IPS-20b (cell line): ENCODE measurements around the gene LKAAEAR1.
A peak's percentile ranks its signal among the peaks of the same experiment; 100 is the strongest.

Source experiments
- H3K27ac ChIP-seq: one replicate; pipeline ENCODE4 v1.5.1; 2013; ENCODE audit warnings: low read length
- H3K27me3 ChIP-seq: 2 replicates; pipeline ENCODE4 v1.6.1; 2013; ENCODE audit warnings: mild to moderate bottlenecking, low read length, inconsistent platforms; ENCODE audit not compliant: insufficient read depth
- H3K36me3 ChIP-seq: 2 replicates; pipeline ENCODE4 v1.6.1; 2013; ENCODE audit warnings: low read depth, mild to moderate bottlenecking, inconsistent platforms, low read length, moderate library complexity; ENCODE audit not compliant: insufficient read depth
- H3K4me1 ChIP-seq: 2 replicates; pipeline ENCODE4 v1.6.1; 2013; ENCODE audit warnings: mild to moderate bottlenecking, control low read depth, inconsistent platforms, low read length, moderate library complexity; ENCODE audit not compliant: insufficient read depth
- H3K4me3 ChIP-seq: 2 replicates; pipeline ENCODE4 v1.5.1; 2013; ENCODE audit warnings: mild to moderate bottlenecking, low read length, inconsistent platforms
- H3K9ac ChIP-seq: 2 replicates; pipeline ENCODE4 v1.6.1; 2013; ENCODE audit warnings: low read depth, mild to moderate bottlenecking, inconsistent platforms, low read length, moderate library complexity
- H3K9me3 ChIP-seq: 2 replicates; pipeline ENCODE4 v1.6.1; 2013; ENCODE audit warnings: mild to moderate bottlenecking, low read depth, low read length, inconsistent platforms; ENCODE audit not compliant: insufficient read depth

LKAAEAR1 gene

GRCh38 chr20:64108731-64109681 is 24.8 kb upstream of the LKAAEAR1 start:
- Histone ChIP-seq H3K27me3 (no peaks in the 10 kb centered on the region; the same call in 1 of the 2 replicates), H3K9me3 (no peaks in the 10 kb centered on the region), H3K9ac (no peak overlapping the region)

GRCh38 chr20:64107736-64108457 is 23.7 kb upstream of the LKAAEAR1 start:
- H3K4me3 ChIP-seq, result no peak overlapping the region
- no peaks in the 10 kb centered on the region for H3K36me3 ChIP-seq
- no peaks in the 10 kb centered on the region for H3K4me1 ChIP-seq
- peaks cover 11% of the 10 kb centered on the region for H3K27me3 ChIP-seq
- H3K9ac ChIP-seq, result no peak overlapping the region
- no peak overlapping the region for H3K27ac ChIP-seq
- H3K9me3 ChIP-seq, result no peaks in the 10 kb centered on the region

More at GRCh38 chr20:64108731-64109681, 24.8 kb upstream of the LKAAEAR1 start:
- Histone ChIP-seq H3K27ac (no peak overlapping the region), H3K4me3 (no peak overlapping the region), H3K4me1 (no peaks in the 10 kb centered on the region), H3K36me3 (no peaks in the 10 kb centered on the region)

GRCh38 chr20:64106981-64107735 is 23.0 kb upstream of the LKAAEAR1 start, which contains the start of gene NPBWR2:
Gene NPBWR2, minus strand, starts transcription at chr20:64107565. Its CDS starts 734 bp downstream, at chr20:64106831.
- H3K27me3 ChIP-seq, result peaks cover 15% of the 10 kb centered on the region
- H3K36me3 ChIP-seq, result no peaks in the 10 kb centered on the region
- no peak within 1 kb of the TSS for H3K27ac ChIP-seq
- no peaks in the 10 kb centered on the region for H3K9me3 ChIP-seq
- H3K9ac ChIP-seq, result no peak within 1 kb of the TSS
- H3K4me1 ChIP-seq, result no peaks in the 10 kb centered on the region
- H3K4me3 ChIP-seq, result no peak within 1 kb of the TSS

- Histone ChIP-seq H3K4me3 (no peak overlapping the region), H3K9me3 (no peaks in the 10 kb centered on the region), H3K36me3 (no peaks in the 10 kb centered on the region), H3K4me1 (no peaks in the 10 kb centered on the region), H3K27ac (no peak overlapping the region), H3K27me3 (peaks cover 19% of the 10 kb centered on the region), H3K9ac (no peak overlapping the region)
These were observed 22.3 kb upstream of the LKAAEAR1 start for GRCh38 chr20:64106435-64106961.

GRCh38 chr20:64105846-64106434 is 21.7 kb upstream of the LKAAEAR1 start:
- Histone ChIP-seq H3K27me3 (peaks cover 25% of the 10 kb centered on the region), H3K4me1 (no peaks in the 10 kb centered on the region), H3K27ac (no peak overlapping the region), H3K9ac (no peak overlapping the region), H3K4me3 (no peak overlapping the region), H3K36me3 (no peaks in the 10 kb centered on the region), H3K9me3 (no peaks in the 10 kb centered on the region)

GRCh38 chr20:64104667-64105451 is 20.7 kb upstream of the LKAAEAR1 start:
- Histone ChIP-seq H3K36me3 (no peaks in the 10 kb centered on the region), H3K4me1 (no peaks in the 10 kb centered on the region), H3K27ac (no peak overlapping the region), H3K4me3 (no peak overlapping the region), H3K9me3 (no peaks in the 10 kb centered on the region), H3K9ac (no peak overlapping the region), H3K27me3 (peaks cover 34% of the 10 kb centered on the region)

GRCh38 chr20:64103871-64104666 is 19.9 kb upstream of the LKAAEAR1 start:
- Histone ChIP-seq H3K36me3 (no peaks in the 10 kb centered on the region), H3K9ac (no peak overlapping the region), H3K27ac (no peak overlapping the region), H3K4me1 (no peaks in the 10 kb centered on the region), H3K9me3 (no peaks in the 10 kb centered on the region), H3K27me3 (peaks cover 34% of the 10 kb centered on the region), H3K4me3 (no peak overlapping the region)

GRCh38 chr20:64102647-64103354 is 18.6 kb upstream of the LKAAEAR1 start:
- Histone ChIP-seq H3K27me3 (peaks cover 34% of the 10 kb centered on the region), H3K27ac (no peak overlapping the region), H3K36me3 (no peaks in the 10 kb centered on the region), H3K4me1 (no peaks in the 10 kb centered on the region), H3K4me3 (peak overlapping the region; percentile 69), H3K9ac (no peak overlapping the region), H3K9me3 (no peaks in the 10 kb centered on the region)

GRCh38 chr20:64101731-64102621 is 17.8 kb upstream of the LKAAEAR1 start:
- H3K27me3 ChIP-seq, result peaks cover 34% of the 10 kb centered on the region
- no peaks in the 10 kb centered on the region for H3K9me3 ChIP-seq
- no peaks in the 10 kb centered on the region for H3K36me3 ChIP-seq
- H3K27ac ChIP-seq, result no peak overlapping the region
- H3K9ac ChIP-seq, result no peak overlapping the region
- H3K4me1 ChIP-seq, result no peaks in the 10 kb centered on the region
- H3K4me3 ChIP-seq, result peak overlapping the region; percentile 69
